RWPE1 (cell line): Measurements from ENCODE around the gene CLGN.

ENCODE experiments used
- CTCF ChIA-PET: fragments of 350-600 bp; sonication (Branson Sonifier 250); formaldehyde crosslinking; extraction: SDS; loops from one replicate; lab custom pipeline; 2021; lab: Yijun Ruan, JAX
- POLR2A ChIA-PET: fragments of 400-600 bp; formaldehyde crosslinking; extraction: SDS; loops from one replicate; lab custom pipeline; 2020; ENCODE audit warnings: antibody characterized with exemption; ENCODE audit not compliant: low non-redundant PET; lab: Yijun Ruan, JAX
- DNase-seq: peaks from one replicate; pipeline ENCODE4 v3.0.0; 2012; ENCODE audit warnings: low spot score
- H3K27ac ChIP-seq: fragments of 450-650 bp; 2 replicates; pipeline ENCODE4 v1.5.1; 2017
- CTCF ChIP-seq: fragments of 450-650 bp; conservative IDR thresholded peaks from 2 replicates; pipeline ENCODE4 v1.5.1; 2017; ENCODE audit warnings: low read depth, mild to moderate bottlenecking

Gene CLGN

GRCh38 chr4:140382732-140383131, 44.7 kb downstream of the CLGN start:
- no peak for DNase-seq
- no peak overlapping the region for H3K27ac ChIP-seq
- ChIA-PET POLR2A (no interaction called here), CTCF (interaction anchor here (0.6 kb wide), 1 partner anchor 43 kb away, joined by 3 read pairs; no protein-coding TSS in a partner anchor)
- no peak for TF ChIP-seq CTCF

GRCh38 chr4:140374130-140374477, 53.3 kb downstream of the CLGN start:
- peak overlapping the region; percentile 98 for H3K27ac ChIP-seq
- ChIA-PET POLR2A (interaction anchor here (0.8 kb wide), 1 partner anchor 224 kb away, joined by 3 read pairs; no protein-coding TSS in a partner anchor), CTCF (interaction anchor here (0.7 kb wide), 1 partner anchor 422 kb away, joined by 3 read pairs; no protein-coding TSS in a partner anchor)
- peak; percentile 8 for DNase-seq
- TF ChIP-seq CTCF: no peak

GRCh38 chr4:140373328-140374129, 53.9 kb downstream of the CLGN start, which contains the start of gene SCOC:
SCOC (plus strand) TSS chr4:140373646; CDS start chr4:140379171, 5,525 bp downstream.
- ChIA-PET POLR2A (interaction anchor here (0.5 to 0.8 kb wide), 2 partner anchors 223 to 1567 kb away, joined by 3 read pairs; no protein-coding TSS in a partner anchor), CTCF (interaction anchor here (0.6 to 2.0 kb wide), 2 partner anchors 14 to 358 kb away, joined by 3 to 11 read pairs; no protein-coding TSS in a partner anchor)
- TF ChIP-seq CTCF: no peak
- peak; percentile 100 for DNase-seq
- peak within 1 kb of the TSS; percentile 98 for H3K27ac ChIP-seq

- peak; percentile 8 for DNase-seq
- ChIA-PET POLR2A (interaction anchor here (0.5 to 0.8 kb wide), 2 partner anchors 222 to 1567 kb away, joined by 3 read pairs; no protein-coding TSS in a partner anchor), CTCF (interaction anchor here (0.6 to 2.0 kb wide), 4 partner anchors 13 to 715 kb away, joined by 3 to 11 read pairs (median 3); no protein-coding TSS in a partner anchor)
- TF ChIP-seq CTCF: no peak
- H3K27ac ChIP-seq: peak overlapping the region; percentile 98
Measured at GRCh38 chr4:140372751-140373327, 54.6 kb downstream of the CLGN start.

GRCh38 chr4:140368686-140369085, 58.8 kb downstream of the CLGN start:
- H3K27ac ChIP-seq: no peak overlapping the region
- DNase-seq: no peak
- POLR2A ChIA-PET: no interaction called here
- no peak for TF ChIP-seq CTCF
- CTCF ChIA-PET: interaction anchor here (2.3 kb wide), 1 partner anchor 9 kb away, joined by 8 read pairs; no protein-coding TSS in a partner anchor

- POLR2A ChIA-PET: no interaction called here
- DNase-seq: peak; percentile 20
- H3K27ac ChIP-seq: no peak overlapping the region
- no peak for TF ChIP-seq CTCF
- CTCF ChIA-PET: interaction anchor here (2.3 kb wide), 1 partner anchor 8 kb away, joined by 8 read pairs; no protein-coding TSS in a partner anchor
Measured at GRCh38 chr4:140367738-140368137, 59.7 kb downstream of the CLGN start.
